KBM-7 (cell line): Measurements from ENCODE around the gene ATP2A1.
A peak's percentile ranks its signal among the peaks of the same experiment; 100 is the strongest.

Source experiments
- DNase-seq: peaks from one replicate; pipeline ENCODE4 v3.0.0-alpha.2; 2015
- in situ Hi-C: fragments of 300-500 bp; cut with MboI; formaldehyde crosslinking; loops from 2 replicates; pipeline ENCODE4 v1.14.3; 2020; ENCODE audit warnings: low sequenced_read_pairs, low pct_unique_long_range_greater_than_20kb, mixed read lengths

ATP2A1 gene

GRCh38 chr16:28878083-28878926 lies at the start of gene ATP2A1:
ATP2A1 (plus strand) TSS chr16:28878488; CDS start chr16:28878672, 184 bp downstream.
- in situ Hi-C loops: no loop called here
- no peak for DNase-seq

GRCh38 chr16:28829747-28830146 lies 48.5 kb upstream of the ATP2A1 start:
- in situ Hi-C loops: no loop called here
- no peak for DNase-seq

GRCh38 chr16:28830531-28830930 lies 47.8 kb upstream of the ATP2A1 start:
- in situ Hi-C loops: no loop called here
- no peak for DNase-seq

GRCh38 chr16:28834349-28834748 lies 43.9 kb upstream of the ATP2A1 start:
- in situ Hi-C loops: no loop called here
- no peak for DNase-seq

- in situ Hi-C loops: no loop called here
- DNase-seq: no peak
Measured at GRCh38 chr16:28834873-28835863, 43.1 kb upstream of the ATP2A1 start.

GRCh38 chr16:28835864-28836760 lies 42.2 kb upstream of the ATP2A1 start:
- DNase-seq: no peak
- in situ Hi-C loops: no loop called here

GRCh38 chr16:28836761-28837064 lies 41.6 kb upstream of the ATP2A1 start:
- in situ Hi-C loops: no loop called here
- no peak for DNase-seq

- in situ Hi-C loops: no loop called here
- DNase-seq: no peak
Measured at GRCh38 chr16:28837672-28838557, 40.4 kb upstream of the ATP2A1 start.

- in situ Hi-C loops: no loop called here
- no peak for DNase-seq
Measured at GRCh38 chr16:28838558-28838918, 39.8 kb upstream of the ATP2A1 start.

GRCh38 chr16:28839004-28839639 lies 39.2 kb upstream of the ATP2A1 start:
- in situ Hi-C loops: no loop called here
- DNase-seq: no peak

GRCh38 chr16:28839899-28840298 lies 38.4 kb upstream of the ATP2A1 start:
- DNase-seq: no peak
- in situ Hi-C loops: no loop called here

- DNase-seq: no peak
- in situ Hi-C loops: no loop called here
Measured at GRCh38 chr16:28842696-28843095, 35.6 kb upstream of the ATP2A1 start.

- DNase-seq: no peak
- in situ Hi-C loops: no loop called here
Measured at GRCh38 chr16:28843766-28844165, 34.5 kb upstream of the ATP2A1 start.

- in situ Hi-C loops: no loop called here
Measured at GRCh38 chr16:28844226-28844885, 33.9 kb upstream of the ATP2A1 start.

GRCh38 chr16:28845293-28845692 lies 33.0 kb upstream of the ATP2A1 start:
- peak; percentile 73 for DNase-seq
- in situ Hi-C loops: no loop called here

More at GRCh38 chr16:28844226-28844885, 33.9 kb upstream of the ATP2A1 start:
- DNase-seq: no peak

- DNase-seq: no peak
- in situ Hi-C loops: no loop called here
Measured at GRCh38 chr16:28845761-28846079, 32.6 kb upstream of the ATP2A1 start.

GRCh38 chr16:28846080-28846932 lies 32.0 kb upstream of the ATP2A1 start, which contains the start of gene TUFM:
TUFM (minus strand) TSS chr16:28846348; CDS start chr16:28846269, 79 bp downstream.
- in situ Hi-C loops: no loop called here
- peak; percentile 100 for DNase-seq
